ENCODE data around the gene IL12RB2.
"Not testable (repeated sequence)": the region's sequence is repeated elsewhere in the genome, so short reads cannot be mapped to it uniquely, and the experiment has no call there.

Gene IL12RB2

DNA sequence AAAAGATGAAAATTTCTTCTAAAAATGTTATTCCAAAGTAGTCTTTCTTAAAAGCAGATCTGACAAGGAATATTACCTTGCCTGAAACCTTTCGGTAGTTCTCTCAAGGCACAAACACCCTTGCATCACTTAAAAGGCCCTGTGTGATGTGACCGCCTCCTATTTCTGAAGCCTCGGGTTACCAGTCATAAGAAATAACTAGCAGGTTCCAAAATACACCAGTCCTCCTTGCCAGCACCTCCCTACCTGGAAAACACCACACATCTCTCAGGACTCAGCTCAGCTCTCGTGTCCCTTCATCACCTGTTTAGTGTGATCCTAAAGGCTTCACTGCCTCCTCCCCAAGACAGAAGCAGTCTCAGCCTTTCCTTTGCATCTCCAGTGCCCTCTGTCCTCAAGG lies 86.9 kb downstream of the IL12RB2 start:
- DNase-seq (ENCODE audit: low read depth) = no peak

DNA sequence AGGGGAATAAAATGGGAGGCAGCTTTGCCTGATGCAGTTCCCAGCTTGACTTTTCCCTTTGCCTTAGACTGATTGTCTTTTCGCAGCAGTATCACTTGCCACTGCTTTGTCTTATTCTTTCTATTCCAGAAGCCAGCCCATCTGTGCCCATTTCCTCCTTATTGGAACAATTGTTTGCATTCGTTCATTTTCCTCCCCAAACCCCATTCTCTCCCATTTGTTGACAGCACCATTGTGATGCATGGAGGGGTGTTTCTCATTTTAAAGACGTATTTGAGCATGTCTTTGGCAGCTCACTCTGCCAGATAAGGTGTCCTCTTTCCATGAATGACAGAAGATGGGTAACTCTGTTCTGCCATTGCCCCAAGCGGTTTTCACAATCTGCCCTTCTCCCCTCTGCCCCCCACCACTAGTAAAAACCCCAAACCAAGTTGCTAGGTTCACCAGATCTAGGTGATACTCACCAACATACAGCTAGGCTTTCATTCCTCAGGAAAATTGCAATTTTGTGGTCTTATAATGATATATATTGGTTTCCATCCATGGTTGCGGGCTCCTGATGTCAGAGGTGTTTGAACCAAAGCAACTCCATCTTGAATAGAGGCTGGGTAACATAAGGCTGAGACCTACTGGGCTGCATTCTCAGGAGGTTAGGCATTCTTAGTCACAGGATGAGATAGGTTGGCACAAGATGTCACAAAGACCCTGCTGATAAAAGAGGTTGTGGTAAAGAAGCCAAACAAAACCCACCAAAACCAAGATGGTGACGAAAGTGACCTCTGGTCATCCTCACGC lies 91.7 kb downstream of the IL12RB2 start:
- DNase-seq (ENCODE audit: low read depth) = no peak

DNA sequence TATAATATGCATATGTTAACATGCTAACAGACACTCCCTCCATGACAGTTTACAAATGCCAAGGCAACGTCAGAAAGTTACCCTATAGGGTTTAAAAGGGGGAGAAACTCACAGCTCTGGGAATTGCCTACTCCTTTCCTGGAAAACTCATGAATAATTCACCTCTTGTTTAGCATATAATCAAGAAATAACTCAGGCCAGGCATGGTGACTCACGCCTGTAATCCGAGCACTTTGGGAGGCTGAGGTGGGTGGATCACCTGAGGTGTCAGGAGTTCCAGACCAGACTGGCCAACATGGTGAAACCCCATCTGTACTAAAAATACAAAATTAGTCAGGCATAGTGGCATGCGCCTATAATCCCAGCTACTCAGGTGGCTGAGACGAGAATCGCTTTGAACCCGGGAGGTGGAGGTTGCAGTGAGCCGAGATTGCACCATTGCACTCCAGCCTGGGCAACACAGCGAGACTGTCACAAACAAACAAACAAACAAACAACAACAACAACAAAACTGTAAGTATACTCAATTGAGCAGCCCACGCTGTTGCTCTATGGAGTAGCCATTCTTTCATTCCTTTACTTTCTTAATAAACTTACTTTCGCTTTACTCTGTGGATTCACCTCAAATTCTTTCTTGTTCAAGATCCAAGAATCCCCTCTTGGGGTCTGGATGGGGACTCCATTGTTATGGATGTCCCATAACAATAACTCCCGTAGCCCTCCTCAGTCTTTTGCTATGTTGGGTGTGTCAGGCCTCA lies 92.5 kb downstream of the IL12RB2 start:
- DNase-seq (ENCODE audit: low read depth) = not testable (repeated sequence)

DNA sequence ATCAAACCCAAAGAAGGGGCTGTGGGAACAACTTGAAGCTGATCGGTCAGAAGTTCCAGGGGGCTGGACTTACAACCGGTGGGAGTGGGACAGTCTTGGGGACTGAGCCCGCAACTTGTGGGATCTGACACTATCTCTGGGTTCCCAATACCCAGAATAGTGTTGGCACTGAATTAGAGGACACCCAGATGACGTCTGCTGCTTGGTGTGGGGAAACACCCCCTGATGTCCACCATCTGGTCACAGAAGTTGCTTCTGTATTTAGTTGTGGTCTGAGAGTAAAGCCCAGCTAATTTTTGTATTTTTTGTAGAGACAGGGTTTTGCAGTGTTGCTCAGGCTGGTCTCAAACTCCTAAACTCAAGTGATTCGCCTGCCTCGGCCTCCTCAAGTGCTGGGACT lies 93.8 kb downstream of the IL12RB2 start:
- DNase-seq (ENCODE audit: low read depth) = no peak

DNA sequence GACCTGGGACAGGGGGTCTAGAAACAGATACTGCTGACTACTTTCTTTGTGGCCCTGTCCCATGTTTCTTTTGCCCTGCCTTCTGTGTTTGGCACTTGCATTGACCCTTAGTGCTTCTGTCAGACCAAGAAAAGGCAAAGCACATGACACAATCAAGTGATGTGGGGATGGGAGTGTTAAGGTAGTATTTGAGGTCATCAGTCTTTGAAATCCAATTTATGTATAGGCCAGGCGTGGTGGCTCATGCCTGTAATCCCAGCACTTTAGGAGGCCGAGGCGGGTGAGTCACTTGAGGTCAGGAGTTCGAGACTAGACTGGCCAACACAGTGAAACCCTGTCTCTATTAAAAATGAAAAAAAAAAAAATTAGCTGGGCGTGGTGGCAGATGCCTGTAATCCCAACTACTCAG lies 96.5 kb downstream of the IL12RB2 start:
- DNase-seq (ENCODE audit: low read depth) = no peak

DNA sequence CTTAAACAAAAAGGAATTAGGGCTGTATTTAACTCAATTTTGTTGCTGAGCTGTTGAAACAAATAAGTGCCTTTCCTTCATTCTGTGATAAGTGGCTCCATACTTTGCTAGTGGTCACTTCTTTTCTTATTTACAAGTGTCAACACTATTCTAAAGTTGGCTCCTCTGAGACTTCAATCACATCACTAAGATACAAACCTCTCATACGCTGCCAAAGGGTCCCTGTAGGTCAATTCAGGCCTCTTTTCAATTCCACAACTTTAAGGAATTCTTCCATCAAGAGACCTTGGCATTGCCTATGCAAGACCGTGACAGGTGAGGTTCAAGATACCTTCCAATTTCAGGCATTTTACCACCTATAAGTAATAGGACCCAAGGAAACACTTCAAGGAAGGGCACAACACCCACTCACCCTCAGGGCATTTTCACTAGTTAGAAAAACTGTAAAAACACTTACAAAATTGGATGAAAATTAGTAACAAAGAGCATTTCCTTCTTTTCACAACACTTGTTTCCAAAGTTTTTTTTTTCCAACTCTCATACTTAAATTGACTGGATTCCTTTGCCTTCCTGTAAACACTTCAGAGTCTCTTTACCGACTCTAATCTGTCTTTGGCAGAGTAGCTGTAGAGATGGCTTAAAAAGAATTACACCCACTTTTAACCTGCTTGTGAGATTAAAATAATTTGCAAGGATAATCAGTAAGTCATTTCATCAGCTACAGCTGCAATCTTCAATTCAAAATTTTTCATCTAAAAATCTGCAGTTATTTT lies 98.0 kb downstream of the IL12RB2 start:
- DNase-seq (ENCODE audit: low read depth) = no peak

DNA sequence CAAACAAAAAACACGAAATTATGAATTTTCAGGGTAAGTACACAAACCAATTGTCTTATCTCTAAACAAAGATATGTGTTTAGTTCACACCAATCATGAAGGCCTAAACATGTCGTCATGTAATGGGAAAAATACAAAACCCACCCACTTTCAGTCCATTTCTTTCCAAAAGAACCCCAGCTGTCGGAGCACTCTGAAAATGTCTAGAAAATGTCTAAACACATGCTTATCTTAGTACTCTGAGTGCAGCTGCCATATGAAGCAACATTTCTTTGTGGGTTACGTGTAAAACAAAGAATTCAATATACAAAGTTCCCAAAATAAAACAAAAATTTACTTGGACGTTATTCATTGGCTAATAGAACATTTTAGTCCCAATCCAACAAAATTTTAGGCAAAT lies 99.8 kb downstream of the IL12RB2 start:
- no peak for DNase-seq (ENCODE audit: low read depth)

DNA sequence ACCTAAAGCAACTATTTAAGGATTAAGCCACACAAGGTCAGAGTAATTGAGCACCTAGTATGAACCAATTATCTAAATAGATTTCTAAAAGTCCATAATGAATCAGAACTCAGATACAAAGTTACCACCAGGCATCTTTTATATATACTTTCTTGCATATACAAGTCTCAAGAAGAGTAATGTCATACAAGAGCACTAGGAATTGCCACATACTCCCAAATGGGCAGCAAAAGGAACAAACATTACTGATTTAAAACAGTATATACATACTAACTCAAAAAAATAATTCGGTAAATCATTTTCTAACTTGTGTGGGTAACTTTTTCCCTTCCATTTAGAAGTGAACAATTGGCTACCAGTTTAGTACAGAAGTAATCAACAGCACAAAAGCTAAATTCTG lies 100.5 kb downstream of the IL12RB2 start:
- no peak for DNase-seq (ENCODE audit: low read depth)

DNA sequence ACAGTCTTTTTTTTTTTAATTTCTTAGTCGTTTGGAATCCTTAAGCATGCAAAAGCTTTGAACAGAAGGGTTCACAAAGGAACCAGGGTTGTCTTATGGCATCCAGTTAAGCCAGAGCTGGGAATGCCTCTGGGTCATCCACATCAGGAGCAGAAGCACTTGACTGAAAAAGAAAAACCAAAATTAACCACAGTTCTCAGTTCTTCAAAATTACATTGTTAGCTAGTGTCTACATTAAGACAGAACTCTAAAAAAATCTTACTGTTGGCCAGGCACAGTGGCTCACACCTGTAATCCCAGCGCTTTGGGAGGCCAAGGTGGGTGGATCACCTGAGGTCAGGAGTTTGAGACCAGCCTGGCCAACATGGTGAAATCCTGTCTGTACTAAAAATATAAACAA lies 105.4 kb downstream of the IL12RB2 start:
- not testable (repeated sequence) for DNase-seq (ENCODE audit: low read depth)

DNA sequence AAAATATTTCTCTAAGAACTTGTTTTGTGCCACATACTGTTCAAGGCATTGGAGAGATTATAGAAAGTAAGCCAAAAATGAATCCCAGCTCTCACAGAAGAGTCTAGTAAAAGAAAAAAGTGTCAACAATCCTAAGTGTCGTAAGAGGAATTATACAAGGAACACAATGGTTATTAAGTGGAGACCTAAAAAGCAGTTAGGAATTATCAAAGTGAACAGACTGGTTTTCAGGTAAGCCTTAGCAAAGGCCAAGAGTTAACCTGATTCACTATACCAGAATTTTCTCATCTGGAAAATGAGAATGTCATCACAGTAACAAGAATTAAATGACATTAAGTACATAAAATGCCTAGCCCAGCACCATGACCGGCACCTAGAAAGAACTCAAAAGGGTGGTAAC lies 106.9 kb downstream of the IL12RB2 start:
- no peak for DNase-seq (ENCODE audit: low read depth)

DNA sequence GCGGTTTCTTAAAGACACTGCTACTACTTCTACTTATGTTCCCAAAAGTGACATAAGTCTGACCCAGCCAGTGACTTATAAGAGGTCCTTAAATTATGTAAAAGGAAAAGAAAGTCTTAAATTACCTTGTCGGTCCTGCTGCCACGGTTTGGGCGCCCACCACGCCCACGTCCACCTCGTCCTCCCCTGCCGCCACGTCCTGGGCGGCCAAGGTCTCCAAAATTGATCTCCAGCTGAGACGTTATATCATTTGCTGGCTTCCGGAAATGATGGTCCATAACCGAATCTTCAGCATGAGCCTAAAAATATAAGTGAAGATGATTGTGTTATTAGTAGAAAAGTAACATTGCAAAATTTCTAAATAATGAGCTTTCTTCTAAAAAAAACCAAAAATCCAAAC lies 107.4 kb downstream of the IL12RB2 start:
- DNase-seq (ENCODE audit: low read depth) = no peak

DNA sequence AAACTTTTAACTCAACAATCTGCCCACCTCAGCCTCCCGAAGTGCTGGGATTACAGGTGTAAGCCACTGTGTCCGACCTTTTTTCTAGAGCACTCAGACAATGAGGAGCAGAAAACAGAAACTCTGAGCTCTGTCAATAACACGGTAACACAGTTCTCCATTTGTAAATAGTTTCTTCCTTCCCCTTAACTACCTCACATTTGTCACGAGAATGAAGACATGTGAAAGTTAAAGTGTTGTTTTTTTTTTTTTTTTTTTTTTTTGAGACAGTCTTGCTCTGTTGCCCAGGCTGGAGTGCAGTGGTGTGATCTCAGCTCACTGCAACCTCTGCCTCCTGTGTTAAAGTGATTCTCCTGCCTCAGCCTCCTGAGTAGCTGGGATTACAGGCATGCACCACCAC lies 110.1 kb downstream of the IL12RB2 start:
- DNase-seq (ENCODE audit: low read depth) = not testable (repeated sequence)

DNA sequence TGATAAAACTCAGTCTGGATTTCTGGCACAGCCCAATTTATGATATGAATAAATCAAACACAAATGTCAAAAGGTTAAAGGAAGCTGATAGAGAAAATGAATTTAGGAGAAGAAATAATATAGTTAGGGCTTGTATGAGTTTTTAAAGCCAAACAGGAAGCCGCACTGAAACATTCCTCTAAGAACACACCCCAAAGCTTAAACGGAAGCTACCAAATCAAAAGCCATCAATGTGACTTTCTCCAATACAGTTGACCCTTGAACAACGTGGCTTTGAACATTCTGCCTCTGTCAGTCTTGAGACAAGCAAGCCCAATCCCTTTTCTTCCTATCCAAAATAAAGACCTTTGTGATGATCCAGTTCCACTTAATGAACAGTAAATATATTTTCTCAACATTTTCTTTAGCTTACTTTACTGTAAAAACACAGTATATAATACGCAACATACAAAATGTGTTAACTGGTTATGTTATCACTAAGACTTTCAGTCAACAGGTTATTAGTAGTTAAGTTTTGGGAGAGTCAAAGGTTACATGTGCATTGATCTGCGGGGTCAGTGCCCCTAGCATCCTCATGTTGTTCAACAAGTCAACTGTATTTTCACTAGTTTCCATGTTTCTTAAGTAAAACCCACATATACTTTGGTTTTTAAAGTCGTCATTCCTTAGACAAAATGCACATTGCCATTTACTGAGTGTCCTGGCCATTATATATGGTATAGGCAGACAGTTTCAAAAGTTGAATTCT lies 111.3 kb downstream of the IL12RB2 start:
- DNase-seq (ENCODE audit: low read depth) = no peak

DNA sequence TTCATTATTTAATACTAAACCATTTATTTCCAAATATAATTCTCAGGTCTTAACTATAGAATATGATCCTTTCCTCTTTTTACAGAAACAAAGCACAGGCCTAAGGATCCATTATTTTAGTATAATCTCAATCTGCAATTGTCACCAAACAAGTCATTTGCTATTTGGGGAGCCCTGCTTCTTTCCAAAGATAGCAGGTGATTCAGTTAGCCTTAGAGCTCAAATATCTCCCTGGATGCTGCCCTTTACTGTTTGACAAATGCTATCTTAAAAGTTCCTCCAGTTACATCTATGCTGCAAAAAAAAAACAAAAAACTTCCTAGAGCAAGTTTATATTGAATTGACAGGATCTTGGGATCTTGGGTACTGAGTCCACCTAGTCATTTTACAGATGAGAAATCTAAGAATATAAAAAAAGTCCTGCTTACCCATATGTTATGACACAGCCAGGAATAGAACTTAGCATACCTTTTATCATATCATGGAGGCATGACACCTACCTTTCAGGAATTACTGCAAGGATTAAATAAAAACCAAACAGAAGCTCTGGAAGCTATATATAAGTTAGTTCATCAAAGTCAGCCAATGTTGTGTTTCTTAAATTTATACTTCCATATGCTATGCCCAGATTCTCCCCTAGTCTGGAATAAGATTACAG lies 113.3 kb downstream of the IL12RB2 start:
- DNase-seq (ENCODE audit: low read depth) = no peak

DNA sequence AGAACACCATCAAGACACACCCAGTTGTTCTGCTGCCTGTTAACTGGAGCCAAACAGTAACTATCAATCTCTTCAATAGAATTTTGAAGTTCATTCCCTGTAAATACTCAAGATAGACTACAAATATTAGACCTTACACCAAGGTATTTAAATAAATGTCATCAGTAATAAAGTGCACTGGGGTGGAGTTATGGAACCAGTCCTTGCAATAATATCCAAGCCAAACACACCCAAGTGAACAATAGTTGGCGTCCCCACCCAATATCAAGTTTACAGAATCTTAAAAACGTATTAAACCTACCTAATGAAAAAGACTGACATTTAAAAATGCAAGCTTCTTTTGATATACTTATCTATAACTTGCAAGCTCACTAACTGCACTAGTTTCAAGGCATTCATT lies 119.8 kb downstream of the IL12RB2 start:
- DNase-seq (ENCODE audit: low read depth) = no peak

DNA sequence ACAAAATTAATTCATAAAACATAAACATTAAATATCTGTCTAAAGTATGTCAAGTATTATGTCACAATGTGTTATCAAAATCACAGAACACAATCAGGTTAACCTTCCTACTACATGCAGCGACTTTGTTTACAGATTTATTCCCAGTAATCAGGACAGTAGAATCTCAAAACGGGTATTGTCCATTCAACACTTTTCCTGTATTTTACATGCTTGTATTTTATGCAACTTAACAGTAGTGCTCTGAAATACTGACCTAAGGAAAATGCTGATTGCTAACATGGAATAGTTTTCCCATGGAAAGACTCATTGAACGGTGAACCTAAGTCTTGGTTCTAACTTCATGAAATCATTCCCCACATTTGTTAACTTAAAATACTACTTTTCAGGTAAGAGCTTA lies 120.3 kb downstream of the IL12RB2 start:
- DNase-seq (ENCODE audit: low read depth) = no peak

DNA sequence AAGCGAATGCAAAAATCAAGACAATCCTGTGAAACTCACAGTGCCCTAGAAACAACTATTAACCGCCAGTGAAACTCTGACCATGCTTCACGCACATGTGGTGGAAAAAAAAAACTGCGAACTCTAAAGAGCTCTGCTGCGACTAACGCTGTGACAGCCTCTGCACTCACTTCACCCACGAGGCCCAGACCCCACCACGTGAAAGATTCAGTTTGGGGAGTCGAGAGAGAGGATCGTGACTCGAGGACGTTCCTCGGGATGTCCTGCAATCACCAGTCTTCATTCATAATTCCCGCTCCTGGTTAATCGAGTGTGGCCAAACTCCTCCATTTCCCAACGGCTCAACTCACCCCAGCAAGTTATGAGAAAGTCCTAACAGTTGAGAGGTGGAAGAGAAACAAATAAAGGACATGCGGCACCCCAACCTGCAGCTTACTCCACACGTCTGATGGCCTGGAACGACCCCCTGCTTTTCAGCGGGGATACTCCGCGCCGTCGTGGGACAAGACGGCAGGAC lies 121.4 kb downstream of the IL12RB2 start:
- DNase-seq (ENCODE audit: low read depth) = peak; percentile 6

DNA sequence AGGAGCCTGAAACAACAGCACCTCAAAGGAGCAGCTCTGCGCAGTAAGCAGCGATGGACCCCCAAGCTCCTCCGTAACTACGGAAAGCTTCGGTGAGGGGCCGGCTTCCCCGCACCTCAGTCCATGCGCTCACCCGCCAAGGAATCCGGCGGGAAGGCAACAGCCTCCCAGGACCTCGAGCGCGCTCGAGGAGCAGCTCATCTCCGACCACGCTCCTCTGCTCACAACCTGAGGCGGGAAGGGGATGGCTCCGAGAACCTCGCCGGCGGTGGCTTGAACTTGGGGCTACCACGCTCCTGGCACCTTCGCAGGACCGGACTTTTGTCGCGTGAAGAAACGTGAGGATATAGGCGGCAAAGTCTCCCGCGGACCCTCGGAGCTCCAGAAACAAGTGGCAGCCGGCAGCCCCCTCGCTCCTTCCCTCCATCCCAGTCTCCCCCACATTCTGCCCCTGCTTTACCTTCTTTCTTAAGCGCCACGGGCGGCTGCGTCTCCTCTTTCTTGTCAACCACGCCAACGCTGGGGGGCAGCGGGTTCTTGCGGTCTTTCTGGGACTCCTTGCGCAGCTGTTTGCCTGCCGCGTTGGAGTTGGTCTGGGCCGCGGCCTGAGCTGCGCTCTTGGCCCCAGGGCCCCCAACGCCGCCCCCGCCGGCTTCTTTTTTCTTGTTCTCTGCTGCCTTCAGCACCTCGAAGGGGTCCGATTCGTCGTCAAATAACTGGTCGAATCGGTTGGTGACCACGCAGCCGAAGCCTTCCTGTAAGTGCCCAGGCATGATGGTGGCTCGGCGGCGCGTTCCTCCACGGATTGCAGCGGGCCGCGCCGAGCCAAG lies 122.1 kb downstream of the IL12RB2 start:
- peak; percentile 7 for DNase-seq (ENCODE audit: low read depth)

DNA sequence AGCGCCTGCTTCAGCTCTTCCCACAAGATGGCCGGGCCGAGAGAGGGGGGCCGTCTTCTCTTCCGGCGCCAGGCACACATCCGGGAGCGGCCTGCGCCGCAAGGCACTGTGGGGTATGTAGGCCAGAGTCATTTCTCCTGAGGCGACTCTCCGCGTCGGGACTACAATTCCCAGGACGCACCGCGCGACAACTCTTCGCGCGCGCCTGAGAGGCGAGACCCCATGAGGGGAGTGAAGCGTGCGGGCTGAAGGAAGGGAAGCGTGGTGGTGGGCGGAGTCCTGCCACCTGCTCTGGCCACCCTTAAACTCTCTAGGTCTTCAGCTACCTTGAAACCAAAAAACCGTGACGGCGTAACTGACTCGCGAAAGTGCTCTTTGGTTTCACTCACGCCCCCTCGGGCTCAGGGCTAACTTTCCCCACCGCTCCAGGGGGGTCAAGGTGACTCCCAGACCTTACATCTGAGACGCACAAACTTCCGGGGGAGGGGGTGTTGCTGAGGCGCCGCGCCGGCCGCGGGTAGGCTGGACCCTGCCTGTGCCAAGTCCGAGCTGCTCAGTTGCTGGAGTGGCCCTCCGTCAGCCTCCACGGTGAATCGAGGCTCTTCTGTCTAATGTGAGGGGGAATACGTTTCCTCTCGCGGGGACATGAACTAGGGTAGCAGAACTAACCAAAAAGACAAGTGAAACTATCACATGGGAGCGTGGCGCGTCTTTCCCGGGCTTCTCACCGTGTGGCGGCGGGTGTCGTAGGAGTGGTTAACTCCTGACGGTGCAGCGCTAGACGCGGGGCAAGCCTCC lies 122.9 kb downstream of the IL12RB2 start, which contains the start of gene SERBP1:
SERBP1 (minus strand) TSS at position 45 of the 798 bp plus-strand sequence. CDS start 102 bp downstream, outside the sequence.
- DNase-seq (ENCODE audit: low read depth) = peak; percentile 95

Data from T follicular helper cell (primary cell).